Measurements from ENCODE around the gene CPLANE1.

- no peak for TF ChIP-seq ZNF207 (IDR thresholded peaks at IDR 0.05; ENCODE audit: borderline replicate concordance)
- TF ChIP-seq CTCF (IDR thresholded peaks at IDR 0.05 in 2 of 3, conservative IDR thresholded peaks at IDR 0.05 in 1 of 3; ENCODE audit: control insufficient read depth in 2 of 3, extremely low read depth in 1 of 3, insufficient read depth in 1 of 3, low read depth in 3 of 3, low read length in 3 of 3) = no peak
- no peak for TF ChIP-seq EZH2 (IDR thresholded peaks at IDR 0.05; ENCODE audit: borderline replicate concordance, control insufficient read depth, low read depth, low read length)
- TF ChIP-seq ATF2 (IDR thresholded peaks at IDR 0.05; ENCODE audit: low read length) = no peak
- TF ChIP-seq RFX5 (IDR thresholded peaks at IDR 0.05; ENCODE audit: low read depth, low read length) = no peak
- no peak for TF ChIP-seq CREM (IDR thresholded peaks at IDR 0.05; ENCODE audit: low read depth)
- no peak for TF ChIP-seq POLR2AphosphoS2 (IDR thresholded peaks at IDR 0.05; ENCODE audit: low read depth, low read length)
Measured at GRCh38 chr5:37090781-37091180, 158.4 kb downstream of the CPLANE1 start.
